Heart right ventricle (tissue), 16 donors: ENCODE measurements around the gene TTC31. TPM values are rescaled to one million over a fixed set of nuclear protein-coding genes. Genes with fewer than 3 reads are reported as not detected.
A peak's percentile ranks its signal among the peaks of the same experiment; 100 is the strongest.
"Not testable (repeated sequence)": the region's sequence is repeated elsewhere in the genome, so short reads cannot be mapped to it uniquely, and the experiment has no call there.

Source experiments
- ATAC-seq, 8 donors: fragments of 200-7000 bp; cut with Tn5 transposase; one replicate each; pipeline ENCODE4 v1.9.1; 2020; ENCODE audit warnings: mild to moderate bottlenecking in 8 of 8, moderate library complexity in 8 of 8, moderate number of reproducible peaks in 1 of 8
- DNase-seq, 2 donors: peaks; one replicate each; pipeline ENCODE4 v3.0.0-alpha.2; 2020
- H3K27ac ChIP-seq, 10 donors: fragments of 200-600 bp; sonication (generic) in 2 of 10; one replicate each; pipeline versions ENCODE4 v1.5.0 to v1.8.0; 2020 to 2022; ENCODE audit warnings: mild to moderate bottlenecking in 3 of 10
- H3K27me3 ChIP-seq, 7 donors: fragments of 200-600 bp; one replicate each; pipeline ENCODE4 v1.8.0; 2021 to 2022; ENCODE audit warnings: mild to moderate bottlenecking in 2 of 7
- H3K36me3 ChIP-seq, 9 donors: fragments of 200-600 bp; sonication (generic) in 1 of 9; one replicate each; pipeline versions ENCODE4 v1.5.0 to v1.8.0; 2020 to 2022; ENCODE audit warnings: mild to moderate bottlenecking in 2 of 9
- H3K4me1 ChIP-seq, 9 donors: fragments of 200-600 bp; sonication (generic) in 1 of 9; one replicate each; pipeline versions ENCODE4 v1.5.0 to v1.8.0; 2020 to 2022; ENCODE audit warnings: mild to moderate bottlenecking in 4 of 9
- H3K4me3 ChIP-seq, 10 donors: fragments of 200-600 bp; sonication (generic) in 2 of 10; one replicate each; pipeline versions ENCODE4 v1.5.0 to v1.8.0; 2020 to 2022; ENCODE audit warnings: mild to moderate bottlenecking in 7 of 10, moderate library complexity in 2 of 10
- H3K9me3 ChIP-seq, 11 donors: fragments of 200-600 bp in 10 of 11; sonication (generic) in 2 of 11; one replicate each; pipeline versions ENCODE4 v1.5.0 to v1.8.0; 2013 to 2022; ENCODE audit warnings: mild to moderate bottlenecking in 2 of 11, control low read depth in 1 of 11, moderate library complexity in 1 of 11
- CTCF ChIP-seq, 9 donors: fragments of 200-600 bp; sonication (generic) in 2 of 9; IDR thresholded peaks; one replicate each; pipeline versions ENCODE4 v1.5.0 to v1.8.0; 2021 to 2022; ENCODE audit warnings: antibody characterized with exemption in 9 of 9, mild to moderate bottlenecking in 5 of 9, moderate library complexity in 1 of 9
- WGBS, 2 donors: extraction: QIAGEN DNeasy Blood & Tissue Kit; methylation state at CpG; one replicate each; pipeline ENCODE4 v1.1.7; 2013; ENCODE audit warnings: inconsistent platforms in 1 of 2; 5-methylcytosine and 5-hydroxymethylcytosine counted together
- intact Hi-C, 10 donors: fragments of 100-400 bp; cut with DNase I; formaldehyde crosslinking; loops; one replicate each; pipeline versions ENCODE4 v1.11.1 to v1.14.2; 2022
- polyA plus RNA-seq, 2 donors: library from polyadenylated mRNA; stranded (reverse); fragments of 200-250 nt; gene quantifications; one replicate each; pipeline ENCODE4 v1.2.3, GENCODE V29; 2013
- total RNA-seq, 10 donors: library from RNA; stranded (reverse); fragmentation: NEBNext Ultra II Directional in 3 of 10; extraction: Animal tissue kit (Norgen Biotek cat#: 25700) in 3 of 10; gene quantifications; one replicate each; pipeline versions ENCODE4 v1.2.1 to v1.2.4, GENCODE V29; 2021 to 2023
- donor health status: Arrhythmogenic right ventricular cardiomyopathy.
- donor health status: ischemic (EF 13 %, LVEDD 7.1; RV severe dilation, severe dysfunction).
- donor health status: healthy with polysubstance abuse.
- donor health status: DM: no; HTN: yes; CAD: no.
- donor health status: DM: no; HTN: no; CAD: no.
- donor health status: ischemic (EF 25% LVEDD 6.9; RV normal size, moderate dysfunction).
- donor health status: ischemic (EF 25% LVEDD 5.7; RV mildly dilated, moderate dysfunction).
- donor health status: healthy.
- donor health status: DM: yes; HTN: yes; CAD: no.
- donor health status: Ischemic cardiomyopathy.
- donor health status: ischemic (EF 35%, LVEDD 5.7; RV mildly dilated, moderate dysfunction).
- donor health status: nonischemic (EF 11% LVEDD 7.7; RV severe dilation, severe dysfunction).
- donor health status: DM: yes; HTN: yes; CAD: no.
- donor health status: PGD.
- donor health status: ischemic (EF 29% LVEDD 5.4; RV normal size, mild dysfunction).
- donor health status: nonischemic (EF 23%, LVEDD 6.1; RV moderate dilation, normal function).

TTC31 gene
- total and polyA plus RNA-seq, 12 donors: 7.2 to 18.7 (median 9.4) TPM

- 87 to 94% methylated on average over 5 of the region's 5 CpGs for WGBS, 2 donors
- no peak for ATAC-seq
- H3K4me1 ChIP-seq: peaks cover 5 to 40% (median 27%) of the 10 kb centered on the region in 9 donors
- no peak for DNase-seq
- TF ChIP-seq CTCF (IDR thresholded peaks at IDR 0.05): peak in 3 of 9 donors; percentile 18 to 33 (median 27)
- H3K9me3 ChIP-seq: no peaks in the 10 kb centered on the region
- H3K27me3 ChIP-seq: no peaks in the 10 kb centered on the region
- H3K4me3 ChIP-seq: no peak overlapping the region
- intact Hi-C loops: loop anchor here in 1 of 10 donors (5.0 kb wide), 1 partner anchor 58 kb away; no protein-coding TSS in a partner anchor
- peaks cover 0 to 66% (median 13%) of the 10 kb centered on the region in 9 donors for H3K36me3 ChIP-seq
- no peak overlapping the region for H3K27ac ChIP-seq
Measured at GRCh38 chr2:74474899-74475298, 8.0 kb upstream of the TTC31 start.

- 58 to 69% methylated on average over 3 of the region's 3 CpGs for WGBS, 2 donors
- TF ChIP-seq CTCF (IDR thresholded peaks at IDR 0.05): no peak
- Histone ChIP-seq H3K9me3 (no peaks in the 10 kb centered on the region), H3K4me3 (peak overlapping the region; percentile 74 to 97 (median 88)), H3K4me1 (peaks cover 10 to 46% (median 29%) of the 10 kb centered on the region in 9 donors), H3K27me3 (no peaks in the 10 kb centered on the region), H3K36me3 (peaks cover 0 to 64% (median 3%) of the 10 kb centered on the region in 9 donors), H3K27ac (peak overlapping the region in 3 of 10 donors; percentile 90 to 92 (median 91))
- intact Hi-C loops: loop anchor here in 5 of 10 donors (5.0 kb wide), 3 partner anchors 46 to 106 kb away; partner anchors contain the start of genes AUP1 (in 1 of the 5), DQX1 (in 1 of the 5) and HTRA2 (in 1 of the 5)
- ATAC-seq (no peak), DNase-seq (no peak)
Measured at GRCh38 chr2:74481431-74481830, 1.4 kb upstream of the TTC31 start.

GRCh38 chr2:74481961-74482800, 700 bp upstream of the TTC31 start:
- peaks cover 0 to 64% (median 3%) of the 10 kb centered on the region in 9 donors for H3K36me3 ChIP-seq

GRCh38 chr2:74483675-74484164, 839 bp downstream of the TTC31 start:
- Histone ChIP-seq H3K27ac (peak overlapping the region in 7 of 10 donors; percentile 87 to 94 (median 92)), H3K36me3 (peaks cover 0 to 64% (median 3%) of the 10 kb centered on the region in 9 donors), H3K4me1 (peaks cover 10 to 40% (median 29%) of the 10 kb centered on the region in 9 donors), H3K4me3 (peak overlapping the region; percentile 74 to 97 (median 88))
- not testable (repeated sequence) for H3K27me3 ChIP-seq, ATAC-seq, DNase-seq, H3K9me3 ChIP-seq
- 76 to 78% methylated on average over 19 of the region's 19 CpGs for WGBS, 2 donors
- intact Hi-C loops: loop anchor here in 9 of 10 donors (1.0 to 5.0 kb wide), 10 partner anchors 23 to 104 kb away; partner anchors contain the start of genes AUP1 (in 4 of the 9), HTRA2 (in 4 of the 9), PCGF1 (in 2 of the 9) and DQX1 (in 1 of the 9)

More at GRCh38 chr2:74481961-74482800, 700 bp upstream of the TTC31 start:
- 0 to 2% methylated on average over 80 of the region's 80 CpGs for WGBS, 2 donors
- Histone ChIP-seq H3K27ac (peak overlapping the region; percentile 78 to 94 (median 90)), H3K4me3 (peak overlapping the region; percentile 74 to 97 (median 88)), H3K4me1 (peaks cover 10 to 40% (median 29%) of the 10 kb centered on the region in 9 donors), H3K9me3 (no peaks in the 10 kb centered on the region), H3K27me3 (no peaks in the 10 kb centered on the region)
- DNase-seq (peak in 1 of 2 donors; percentile 69), ATAC-seq (peak; percentile 60 to 78 (median 71))
- no peak for TF ChIP-seq CTCF (IDR thresholded peaks at IDR 0.05)
- intact Hi-C loops: loop anchor here in 8 of 10 donors (2.0 to 5.0 kb wide), 5 partner anchors 25 to 105 kb away; partner anchors contain the start of genes AUP1 (in 1 of the 8), DQX1 (in 1 of the 8), HTRA2 (in 1 of the 8) and PCGF1 (in 1 of the 8)
